Measurements from ENCODE around the gene KLHL4. TPM values are rescaled to one million over a fixed set of nuclear protein-coding genes. Genes with fewer than 3 reads are reported as not detected.
"Not testable (repeated sequence)": the region's sequence is repeated elsewhere in the genome, so short reads cannot be mapped to it uniquely, and the experiment has no call there.

Gene KLHL4, protein sequence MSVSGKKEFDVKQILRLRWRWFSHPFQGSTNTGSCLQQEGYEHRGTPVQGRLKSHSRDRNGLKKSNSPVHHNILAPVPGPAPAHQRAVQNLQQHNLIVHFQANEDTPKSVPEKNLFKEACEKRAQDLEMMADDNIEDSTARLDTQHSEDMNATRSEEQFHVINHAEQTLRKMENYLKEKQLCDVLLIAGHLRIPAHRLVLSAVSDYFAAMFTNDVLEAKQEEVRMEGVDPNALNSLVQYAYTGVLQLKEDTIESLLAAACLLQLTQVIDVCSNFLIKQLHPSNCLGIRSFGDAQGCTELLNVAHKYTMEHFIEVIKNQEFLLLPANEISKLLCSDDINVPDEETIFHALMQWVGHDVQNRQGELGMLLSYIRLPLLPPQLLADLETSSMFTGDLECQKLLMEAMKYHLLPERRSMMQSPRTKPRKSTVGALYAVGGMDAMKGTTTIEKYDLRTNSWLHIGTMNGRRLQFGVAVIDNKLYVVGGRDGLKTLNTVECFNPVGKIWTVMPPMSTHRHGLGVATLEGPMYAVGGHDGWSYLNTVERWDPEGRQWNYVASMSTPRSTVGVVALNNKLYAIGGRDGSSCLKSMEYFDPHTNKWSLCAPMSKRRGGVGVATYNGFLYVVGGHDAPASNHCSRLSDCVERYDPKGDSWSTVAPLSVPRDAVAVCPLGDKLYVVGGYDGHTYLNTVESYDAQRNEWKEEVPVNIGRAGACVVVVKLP
- total RNA-seq: 0.86 and 0.97 TPM in 2 replicates

DNA sequence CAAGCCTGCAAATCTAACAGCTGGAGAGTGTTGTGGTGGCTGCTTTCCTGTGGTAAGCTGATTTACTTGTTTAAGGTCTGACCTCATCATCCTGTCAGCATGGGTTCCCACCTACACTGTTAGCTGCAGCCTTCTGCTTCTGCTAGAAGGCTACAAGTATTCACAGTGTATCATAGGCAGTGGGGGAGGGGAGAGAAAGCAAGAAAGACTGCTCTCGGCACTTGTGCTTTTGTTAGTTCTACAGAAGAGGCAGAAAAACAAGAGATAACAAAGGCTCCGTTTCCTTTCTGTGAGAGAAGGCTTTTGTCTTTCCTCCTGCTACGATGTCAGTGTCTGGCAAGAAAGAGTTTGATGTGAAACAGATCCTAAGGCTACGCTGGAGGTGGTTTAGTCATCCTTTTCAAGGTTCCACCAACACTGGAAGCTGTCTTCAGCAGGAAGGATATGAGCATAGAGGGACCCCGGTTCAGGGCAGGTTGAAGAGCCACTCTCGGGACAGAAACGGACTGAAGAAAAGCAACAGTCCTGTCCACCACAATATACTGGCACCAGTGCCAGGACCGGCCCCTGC is at the start of gene KLHL4:
Gene KLHL4, plus strand, starts transcription at position 232 of the 571 bp plus-strand sequence. Its CDS starts 92 bp downstream, at position 324.
- peak within 1 kb of the TSS; percentile 51 for H3K4me3 ChIP-seq (ENCODE audit: low read depth, low read length)
- DNase-seq (ENCODE audit: low read depth): peak; percentile 81
- TF ChIP-seq, protein P1, sequence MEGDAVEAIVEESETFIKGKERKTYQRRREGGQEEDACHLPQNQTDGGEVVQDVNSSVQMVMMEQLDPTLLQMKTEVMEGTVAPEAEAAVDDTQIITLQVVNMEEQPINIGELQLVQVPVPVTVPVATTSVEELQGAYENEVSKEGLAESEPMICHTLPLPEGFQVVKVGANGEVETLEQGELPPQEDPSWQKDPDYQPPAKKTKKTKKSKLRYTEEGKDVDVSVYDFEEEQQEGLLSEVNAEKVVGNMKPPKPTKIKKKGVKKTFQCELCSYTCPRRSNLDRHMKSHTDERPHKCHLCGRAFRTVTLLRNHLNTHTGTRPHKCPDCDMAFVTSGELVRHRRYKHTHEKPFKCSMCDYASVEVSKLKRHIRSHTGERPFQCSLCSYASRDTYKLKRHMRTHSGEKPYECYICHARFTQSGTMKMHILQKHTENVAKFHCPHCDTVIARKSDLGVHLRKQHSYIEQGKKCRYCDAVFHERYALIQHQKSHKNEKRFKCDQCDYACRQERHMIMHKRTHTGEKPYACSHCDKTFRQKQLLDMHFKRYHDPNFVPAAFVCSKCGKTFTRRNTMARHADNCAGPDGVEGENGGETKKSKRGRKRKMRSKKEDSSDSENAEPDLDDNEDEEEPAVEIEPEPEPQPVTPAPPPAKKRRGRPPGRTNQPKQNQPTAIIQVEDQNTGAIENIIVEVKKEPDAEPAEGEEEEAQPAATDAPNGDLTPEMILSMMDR (IDR thresholded peaks at IDR 0.05; ENCODE audit: insufficient read depth, low read depth, low read length): no peak

DNA sequence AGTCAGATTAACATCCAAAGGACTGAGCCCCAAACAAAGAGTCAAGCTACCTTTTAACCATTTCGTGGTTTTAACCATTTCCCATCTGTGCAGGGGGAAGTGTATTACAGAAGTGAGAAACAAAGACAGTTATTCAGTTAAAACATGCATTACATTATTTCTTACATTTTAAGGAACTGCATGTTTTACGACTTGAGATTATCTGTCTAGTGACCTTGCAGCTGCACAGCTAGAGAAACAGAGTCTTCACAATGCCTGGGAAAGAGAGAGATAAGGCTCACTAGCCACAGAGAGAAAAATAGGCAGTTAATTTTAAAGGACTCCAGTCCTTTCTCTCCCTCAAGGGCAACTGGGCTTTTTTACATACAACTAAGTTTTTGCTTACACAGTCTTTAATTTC is 48.7 kb upstream of the KLHL4 start:
- no peak for DNase-seq (ENCODE audit: low read depth)
- H3K4me3 ChIP-seq (ENCODE audit: low read depth, low read length): no peak overlapping the region
- TF ChIP-seq, protein P1 (IDR thresholded peaks at IDR 0.05; ENCODE audit: insufficient read depth, low read depth, low read length): no peak

DNA sequence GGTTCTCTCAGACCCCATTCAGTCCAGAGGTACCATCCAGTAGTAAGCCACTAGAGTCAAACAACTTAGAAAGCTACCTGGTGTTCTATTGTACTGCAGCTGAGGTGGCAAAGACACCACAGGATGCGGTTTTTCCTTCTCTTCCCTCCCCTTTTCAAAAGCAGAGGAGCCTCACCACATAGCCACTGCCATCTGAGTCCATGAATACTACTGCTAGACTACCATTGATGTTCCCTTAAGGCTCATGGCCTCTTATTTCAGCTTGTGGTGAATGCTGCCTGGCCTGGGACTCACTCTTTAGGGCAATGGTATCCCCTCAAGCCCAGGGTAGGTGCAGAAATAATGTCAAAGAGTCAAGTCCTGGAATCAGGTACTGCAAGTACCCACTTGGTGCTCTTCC is 41.8 kb upstream of the KLHL4 start:
- TF ChIP-seq, protein P1 (IDR thresholded peaks at IDR 0.05; ENCODE audit: insufficient read depth, low read depth, low read length): no peak
- no peak for DNase-seq (ENCODE audit: low read depth)

DNA sequence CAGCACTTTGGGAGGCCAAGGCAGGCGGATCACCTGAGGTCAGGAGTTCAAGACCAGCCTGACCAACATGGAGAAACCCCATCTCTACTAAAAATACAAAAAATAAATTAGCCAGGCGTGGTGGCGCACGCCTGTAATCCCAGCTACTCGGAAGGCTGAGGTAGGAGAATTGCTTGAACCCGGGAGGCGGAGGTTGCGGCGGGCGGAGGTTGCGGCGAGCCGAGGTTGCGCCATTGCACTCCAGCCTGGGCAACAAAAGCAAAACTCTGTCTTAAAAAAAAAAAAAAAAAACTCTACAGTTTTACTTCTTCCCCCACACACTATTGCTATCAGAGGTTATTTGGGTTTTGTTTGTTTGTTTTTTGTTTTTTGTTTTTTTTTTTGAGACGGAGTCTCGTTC is 38.9 kb upstream of the KLHL4 start:
- not testable (repeated sequence) for DNase-seq (ENCODE audit: low read depth); H3K4me3 ChIP-seq (ENCODE audit: low read depth, low read length)

More for the DNA sequence above, 41.8 kb upstream of the KLHL4 start:
- no peak overlapping the region for H3K4me3 ChIP-seq (ENCODE audit: low read depth, low read length)

DNA sequence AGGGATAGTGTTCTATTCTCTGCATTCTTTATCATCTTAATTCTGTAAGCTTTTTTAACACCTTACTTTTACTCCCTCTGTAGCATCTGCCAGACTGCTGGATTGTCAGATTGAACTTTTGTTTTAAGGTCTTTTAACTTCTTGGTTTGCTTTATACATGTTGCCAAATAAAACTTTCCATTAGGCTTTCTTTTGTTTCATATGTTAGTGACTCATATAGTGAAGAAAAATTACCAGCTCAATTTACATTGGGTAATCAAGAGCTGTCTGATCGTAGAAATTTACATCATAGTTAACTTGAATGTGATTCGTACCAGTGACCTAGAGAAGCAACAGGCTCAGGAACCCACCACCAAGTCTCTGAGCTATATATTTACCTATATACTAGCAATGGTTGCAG is 28.5 kb upstream of the KLHL4 start:
- no peak for DNase-seq (ENCODE audit: low read depth)
- TF ChIP-seq, protein P1 (IDR thresholded peaks at IDR 0.05; ENCODE audit: insufficient read depth, low read depth, low read length): no peak
- no peak overlapping the region for H3K4me3 ChIP-seq (ENCODE audit: low read depth, low read length)

DNA sequence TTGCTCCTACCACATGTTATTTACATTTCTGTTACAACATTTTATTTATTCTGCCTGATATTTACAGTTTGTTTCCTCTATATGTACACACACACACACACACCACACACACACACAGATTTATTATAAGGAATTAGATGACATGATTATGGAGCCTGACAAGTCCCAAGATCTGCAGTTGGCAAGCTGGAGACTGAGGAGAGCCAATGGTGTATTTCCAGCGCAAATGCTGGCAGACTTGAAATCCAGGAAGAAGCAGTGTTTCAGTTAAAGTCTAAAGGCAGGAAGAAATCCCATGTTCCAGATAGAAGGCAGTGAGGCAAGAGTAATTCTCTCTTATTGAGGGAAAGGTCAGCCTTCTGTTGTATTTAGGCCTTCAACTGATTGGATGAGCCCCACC is 1.8 kb upstream of the KLHL4 start:
- no peak for DNase-seq (ENCODE audit: low read depth)
- TF ChIP-seq, protein P1 (IDR thresholded peaks at IDR 0.05; ENCODE audit: insufficient read depth, low read depth, low read length): no peak
- no peak overlapping the region for H3K4me3 ChIP-seq (ENCODE audit: low read depth, low read length)

DNA sequence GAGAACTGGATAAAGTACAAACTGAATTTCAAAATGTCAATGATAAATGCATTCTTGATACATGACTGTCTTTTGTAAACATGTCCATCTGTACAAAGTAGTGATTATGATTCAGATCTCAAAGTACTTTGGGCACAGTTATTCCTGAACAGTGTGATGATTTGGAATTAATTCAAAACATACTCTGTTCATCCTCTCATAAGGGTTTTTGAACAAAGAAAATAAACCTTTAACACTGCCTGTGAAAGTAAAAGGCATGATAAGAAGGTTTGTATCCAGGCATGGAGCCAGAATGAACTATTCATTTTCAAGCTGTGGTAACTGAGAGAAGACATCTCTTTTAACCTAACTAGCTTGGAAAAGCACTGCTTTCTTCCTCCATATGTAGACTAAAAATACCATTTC is 883 bp upstream of the KLHL4 start:
- TF ChIP-seq, protein P1 (IDR thresholded peaks at IDR 0.05; ENCODE audit: insufficient read depth, low read depth, low read length): no peak
- no peak overlapping the region for H3K4me3 ChIP-seq (ENCODE audit: low read depth, low read length)
- DNase-seq (ENCODE audit: low read depth): peak; percentile 14

Data from fibroblast of villous mesenchyme (primary cell).